ENCODE data around the gene CAT.

Gene CAT

GRCh38 chr11:34521265-34521664 is 82.5 kb downstream of the CAT start:
- DNase-seq (ENCODE audit: low read depth in 2 of 2, low spot score in 1 of 2) = no peak
